ENCODE data around the gene PUS7. TPM values are rescaled to one million over a fixed set of nuclear protein-coding genes. Genes with fewer than 3 reads are reported as not detected.
A peak's percentile ranks its signal among the peaks of the same experiment; 100 is the strongest.
"Not testable (repeated sequence)": the region's sequence is repeated elsewhere in the genome, so short reads cannot be mapped to it uniquely, and the experiment has no call there.

PUS7 gene
- 5.3 TPM for total RNA-seq

GRCh38 chr7:105521717-105522463 lies at the start of gene PUS7:
Gene PUS7 (minus strand): TSS chr7:105522271. CDS start chr7:105508512, 13,759 bp downstream.
- peak; percentile 88 for DNase-seq (ENCODE audit: low spot score)

- DNase-seq (ENCODE audit: low spot score): no peak
These were observed 45.8 kb upstream of the PUS7 start for GRCh38 chr7:105567821-105568220.

- no peak for DNase-seq (ENCODE audit: low spot score)
These were observed 45.0 kb upstream of the PUS7 start for GRCh38 chr7:105567024-105567423.

GRCh38 chr7:105565190-105565589 lies 43.1 kb upstream of the PUS7 start:
- no peak for DNase-seq (ENCODE audit: low spot score)

GRCh38 chr7:105559926-105560325 lies 37.9 kb upstream of the PUS7 start:
- DNase-seq (ENCODE audit: low spot score): no peak

- no peak for DNase-seq (ENCODE audit: low spot score)
These were observed 16.3 kb upstream of the PUS7 start for GRCh38 chr7:105538339-105538738.

GRCh38 chr7:105532709-105533460 lies 10.8 kb upstream of the PUS7 start:
- DNase-seq (ENCODE audit: low spot score): no peak

- DNase-seq (ENCODE audit: low spot score): peak; percentile 92
These were observed 10.0 kb upstream of the PUS7 start, which contains the start of gene RINT1 for GRCh38 chr7:105531792-105532671. Gene RINT1 (plus strand): TSS chr7:105532201. CDS start chr7:105532316, 115 bp downstream.

- no peak for DNase-seq (ENCODE audit: low spot score)
These were observed 8.5 kb upstream of the PUS7 start for GRCh38 chr7:105530546-105530945.

- no peak for DNase-seq (ENCODE audit: low spot score)
These were observed 8.1 kb upstream of the PUS7 start for GRCh38 chr7:105530126-105530525.

GRCh38 chr7:105527737-105528136 lies 5.7 kb upstream of the PUS7 start:
- not testable (repeated sequence) for DNase-seq (ENCODE audit: low spot score)

GRCh38 chr7:105524840-105525239 lies 2.8 kb upstream of the PUS7 start:
- no peak for DNase-seq (ENCODE audit: low spot score)

GRCh38 chr7:105524423-105524822 lies 2.4 kb upstream of the PUS7 start:
- DNase-seq (ENCODE audit: low spot score): not testable (repeated sequence)

GRCh38 chr7:105521027-105521716 lies 899 bp downstream of the PUS7 start:
- DNase-seq (ENCODE audit: low spot score): peak; percentile 42

GRCh38 chr7:105520620-105521019 lies 1.5 kb downstream of the PUS7 start:
- not testable (repeated sequence) for DNase-seq (ENCODE audit: low spot score)

GRCh38 chr7:105519353-105519752 lies 2.7 kb downstream of the PUS7 start:
- no peak for DNase-seq (ENCODE audit: low spot score)

- not testable (repeated sequence) for DNase-seq (ENCODE audit: low spot score)
These were observed 6.5 kb downstream of the PUS7 start for GRCh38 chr7:105515610-105516009.

- DNase-seq (ENCODE audit: low spot score): no peak
These were observed 9.0 kb downstream of the PUS7 start for GRCh38 chr7:105512926-105513526.

- DNase-seq (ENCODE audit: low spot score): no peak
These were observed 9.7 kb downstream of the PUS7 start for GRCh38 chr7:105512415-105512814.

GRCh38 chr7:105502173-105502572 lies 19.9 kb downstream of the PUS7 start:
- no peak for DNase-seq (ENCODE audit: low spot score)

- DNase-seq (ENCODE audit: low spot score): no peak
These were observed 25.1 kb downstream of the PUS7 start for GRCh38 chr7:105497016-105497415.

Measured in mucosa of gallbladder (tissue), 1 donor.